Muscle layer of duodenum (tissue), 2 donors: ENCODE data around the gene RBM24.

Experiments
- H3K27ac ChIP-seq: one replicate; pipeline ENCODE4 v1.7.0; 2013; ENCODE audit warnings: mild to moderate bottlenecking, low read length
- H3K27me3 ChIP-seq: one replicate; pipeline ENCODE4 v1.7.0; 2013; ENCODE audit warnings: low read depth, mild to moderate bottlenecking, control low read depth, low read length
- H3K36me3 ChIP-seq, 2 donors: one replicate each; pipeline ENCODE4 v1.7.0; 2013; ENCODE audit warnings: low read length in 2 of 2, control low read depth in 1 of 2, mild to moderate bottlenecking in 1 of 2; ENCODE audit not compliant: insufficient read depth in 2 of 2, control insufficient read depth in 1 of 2
- H3K4me1 ChIP-seq, 2 donors: one replicate each; pipeline ENCODE4 v1.7.0; 2013; ENCODE audit warnings: low read length in 2 of 2, mild to moderate bottlenecking in 2 of 2, control low read depth in 1 of 2, moderate library complexity in 1 of 2; ENCODE audit not compliant: insufficient read depth in 2 of 2, control insufficient read depth in 1 of 2
- H3K4me3 ChIP-seq, 2 donors: one replicate each; pipeline ENCODE4 v1.7.0; 2013; ENCODE audit warnings: low read length in 2 of 2, low read depth in 1 of 2, mild to moderate bottlenecking in 1 of 2
- H3K9me3 ChIP-seq, 2 donors: one replicate each; pipeline ENCODE4 v1.7.0; 2013; ENCODE audit warnings: low read length in 2 of 2, control low read depth in 1 of 2, mild to moderate bottlenecking in 1 of 2; ENCODE audit not compliant: control insufficient read depth in 1 of 2
- donor health status: healthy.

RBM24 gene

GRCh38 chr6:17281100-17281496 lies at the start of gene RBM24:
Gene RBM24 (plus strand): TSS chr6:17281361. CDS start chr6:17281582, 221 bp downstream.
- Histone ChIP-seq H3K4me1 (peaks cover 0 to 7% of the 10 kb centered on the region in 2 donors), H3K36me3 (no peaks in the 10 kb centered on the region), H3K27me3 (no peaks in the 10 kb centered on the region), H3K9me3 (no peaks in the 10 kb centered on the region), H3K27ac (peak within 1 kb of the TSS; percentile 85), H3K4me3 (peak within 1 kb of the TSS; percentile 65 to 91)

GRCh38 chr6:17233531-17233930 lies 47.6 kb upstream of the RBM24 start:
- no peaks in the 10 kb centered on the region for H3K9me3 ChIP-seq

GRCh38 chr6:17237246-17237645 lies 43.9 kb upstream of the RBM24 start:
- Histone ChIP-seq H3K4me1 (no peaks in the 10 kb centered on the region), H3K27ac (no peak overlapping the region), H3K27me3 (no peaks in the 10 kb centered on the region), H3K36me3 (no peaks in the 10 kb centered on the region), H3K9me3 (peaks cover 2 to 5% of the 10 kb centered on the region in 2 donors), H3K4me3 (no peak overlapping the region)

More at GRCh38 chr6:17233531-17233930, 47.6 kb upstream of the RBM24 start:
- Histone ChIP-seq H3K4me3 (no peak overlapping the region), H3K27me3 (no peaks in the 10 kb centered on the region), H3K27ac (no peak overlapping the region), H3K4me1 (no peaks in the 10 kb centered on the region), H3K36me3 (no peaks in the 10 kb centered on the region)

- no peak overlapping the region for H3K4me3 ChIP-seq
- H3K9me3 ChIP-seq: peaks cover 2 to 5% of the 10 kb centered on the region in 2 donors
- H3K36me3 ChIP-seq: no peaks in the 10 kb centered on the region
- H3K4me1 ChIP-seq: no peaks in the 10 kb centered on the region
- H3K27ac ChIP-seq: no peak overlapping the region
- no peaks in the 10 kb centered on the region for H3K27me3 ChIP-seq
Observed at GRCh38 chr6:17239260-17239659, 41.9 kb upstream of the RBM24 start.

- no peak overlapping the region for H3K4me3 ChIP-seq
- no peaks in the 10 kb centered on the region for H3K36me3 ChIP-seq
- H3K4me1 ChIP-seq: no peaks in the 10 kb centered on the region
- H3K9me3 ChIP-seq: peaks cover 2 to 5% of the 10 kb centered on the region in 2 donors
- no peaks in the 10 kb centered on the region for H3K27me3 ChIP-seq
- H3K27ac ChIP-seq: no peak overlapping the region
Observed at GRCh38 chr6:17240803-17241500, 40.2 kb upstream of the RBM24 start.

GRCh38 chr6:17242087-17242486 lies 39.1 kb upstream of the RBM24 start:
- H3K27ac ChIP-seq: no peak overlapping the region
- peaks cover 2 to 5% of the 10 kb centered on the region in 2 donors for H3K9me3 ChIP-seq
- no peaks in the 10 kb centered on the region for H3K4me1 ChIP-seq
- no peaks in the 10 kb centered on the region for H3K36me3 ChIP-seq
- H3K27me3 ChIP-seq: no peaks in the 10 kb centered on the region
- H3K4me3 ChIP-seq: no peak overlapping the region

- no peak overlapping the region for H3K4me3 ChIP-seq
- H3K36me3 ChIP-seq: no peaks in the 10 kb centered on the region
- no peaks in the 10 kb centered on the region for H3K27me3 ChIP-seq
- H3K4me1 ChIP-seq: no peaks in the 10 kb centered on the region
- no peak overlapping the region for H3K27ac ChIP-seq
- H3K9me3 ChIP-seq: no peaks in the 10 kb centered on the region
Observed at GRCh38 chr6:17250237-17250636, 30.9 kb upstream of the RBM24 start.

GRCh38 chr6:17251953-17252352 lies 29.2 kb upstream of the RBM24 start:
- no peaks in the 10 kb centered on the region for H3K27me3 ChIP-seq
- H3K4me1 ChIP-seq: no peaks in the 10 kb centered on the region
- H3K36me3 ChIP-seq: no peaks in the 10 kb centered on the region
- H3K4me3 ChIP-seq: no peak overlapping the region
- H3K9me3 ChIP-seq: no peaks in the 10 kb centered on the region
- no peak overlapping the region for H3K27ac ChIP-seq

GRCh38 chr6:17258749-17259148 lies 22.4 kb upstream of the RBM24 start:
- H3K27me3 ChIP-seq: no peaks in the 10 kb centered on the region
- H3K4me3 ChIP-seq: no peak overlapping the region
- no peaks in the 10 kb centered on the region for H3K9me3 ChIP-seq
- H3K36me3 ChIP-seq: no peaks in the 10 kb centered on the region
- peaks cover 0 to 12% of the 10 kb centered on the region in 2 donors for H3K4me1 ChIP-seq
- H3K27ac ChIP-seq: no peak overlapping the region

GRCh38 chr6:17265570-17265969 lies 15.6 kb upstream of the RBM24 start:
- Histone ChIP-seq H3K4me1 (no peaks in the 10 kb centered on the region), H3K27ac (no peak overlapping the region), H3K27me3 (no peaks in the 10 kb centered on the region), H3K9me3 (no peaks in the 10 kb centered on the region), H3K36me3 (no peaks in the 10 kb centered on the region), H3K4me3 (no peak overlapping the region)

- H3K36me3 ChIP-seq: no peaks in the 10 kb centered on the region
- no peak overlapping the region for H3K27ac ChIP-seq
- no peaks in the 10 kb centered on the region for H3K9me3 ChIP-seq
- no peaks in the 10 kb centered on the region for H3K27me3 ChIP-seq
- H3K4me3 ChIP-seq: no peak overlapping the region
- no peaks in the 10 kb centered on the region for H3K4me1 ChIP-seq
Observed at GRCh38 chr6:17267566-17267965, 13.6 kb upstream of the RBM24 start.

GRCh38 chr6:17268114-17268513 lies 13.0 kb upstream of the RBM24 start:
- Histone ChIP-seq H3K9me3 (no peaks in the 10 kb centered on the region), H3K4me1 (no peaks in the 10 kb centered on the region), H3K4me3 (no peak overlapping the region), H3K36me3 (no peaks in the 10 kb centered on the region), H3K27ac (no peak overlapping the region), H3K27me3 (no peaks in the 10 kb centered on the region)
